Esophagus squamous epithelium (tissue), 5 donors: ENCODE data around the gene CLCNKB. TPM values are rescaled to one million over a fixed set of nuclear protein-coding genes. Genes with fewer than 3 reads are reported as not detected.

Experiments
- DNase-seq: peaks from one replicate; lab custom pipeline; 2025; lab: John Stamatoyannopoulos, UW
- H3K27ac ChIP-seq, 4 donors: fragments of 200-600 bp; sonication (generic); one replicate each; pipeline ENCODE4 v1.5.1; 2016 to 2019; ENCODE audit warnings: mild to moderate bottlenecking in 1 of 4
- H3K27me3 ChIP-seq, 4 donors: fragments of 200-600 bp; sonication (generic); 1 replicate in 3 of 4; 2 replicates in 1 of 4; pipeline versions ENCODE4 v1.5.1 to v1.6.0; 2017 to 2021; ENCODE audit warnings: antibody characterized with exemption in 1 of 4
- H3K36me3 ChIP-seq, 3 donors: fragments of 200-600 bp; sonication (generic); one replicate each; pipeline ENCODE4 v1.5.1; 2016 to 2019
- H3K4me1 ChIP-seq, 3 donors: fragments of 200-600 bp; sonication (generic); one replicate each; pipeline ENCODE4 v1.5.1; 2017 to 2019
- H3K4me3 ChIP-seq, 4 donors: fragments of 200-600 bp; sonication (generic); 1 replicate in 3 of 4; 2 replicates in 1 of 4; pipeline ENCODE4 v1.5.1; 2016 to 2019; ENCODE audit warnings: mild to moderate bottlenecking in 2 of 4, moderate library complexity in 1 of 4
- H3K9me3 ChIP-seq, 3 donors: fragments of 200-600 bp; sonication (generic); one replicate each; pipeline ENCODE4 v1.5.1; 2016 to 2019
- POLR2A ChIP-seq, 4 donors: fragments of 450-650 bp; IDR thresholded peaks; one replicate each; pipeline ENCODE4 v1.6.1; 2017; ENCODE audit warnings: antibody characterized with exemption in 4 of 4, mild to moderate bottlenecking in 4 of 4, moderate library complexity in 3 of 4
- WGBS, 2 donors: methylation state at CpG; one replicate each; pipeline ENCODE4 v1.1.5; 2018; 5-methylcytosine and 5-hydroxymethylcytosine counted together
- intact Hi-C: fragments of 100-400 bp; cut with DNase I; formaldehyde crosslinking; loops from one replicate; pipeline ENCODE4 v1.15.0; 2022
- total RNA-seq, 4 donors: library from RNA; depleted of rRNA; stranded (reverse); fragments of >200 nt; gene quantifications; one replicate each; pipeline ENCODE4 v1.1.0, GENCODE V29; 2016
- TF ChIP-seq, protein P1 (sequence below), 6 experiments: fragments of 450-650 bp in 4 of 6; fragments of 200-600 bp in 2 of 6; sonication (generic) in 2 of 6; IDR thresholded peaks; one replicate each; pipeline ENCODE4 v1.5.1; 2016 to 2019; ENCODE audit warnings: antibody characterized with exemption in 6 of 6, mild to moderate bottlenecking in 4 of 6, moderate library complexity in 4 of 6
- donor health status: DM: yes; HTN: yes; CAD: no.

The CLCNKB gene
- total RNA-seq, 4 donors from 2014 or later, result not detected

GRCh38 chr1:16017461-16018303 is 25.9 kb upstream of the CLCNKB start, which contains the start of gene HSPB7:
Gene HSPB7, minus strand, starts transcription at chr1:16018043. Its CDS starts 80 bp downstream, at chr1:16017963.
- H3K4me1 ChIP-seq, result peaks cover 24 to 78% (median 37%) of the 10 kb centered on the region in 3 donors
- no peaks in the 10 kb centered on the region for H3K36me3 ChIP-seq
- no peaks in the 10 kb centered on the region for H3K9me3 ChIP-seq
- DNase-seq, result no peak
- peak in 2 of 4 donors; percentile 40 to 45 for TF ChIP-seq POLR2A (IDR thresholded peaks at IDR 0.05)
- TF ChIP-seq, protein P1, sequence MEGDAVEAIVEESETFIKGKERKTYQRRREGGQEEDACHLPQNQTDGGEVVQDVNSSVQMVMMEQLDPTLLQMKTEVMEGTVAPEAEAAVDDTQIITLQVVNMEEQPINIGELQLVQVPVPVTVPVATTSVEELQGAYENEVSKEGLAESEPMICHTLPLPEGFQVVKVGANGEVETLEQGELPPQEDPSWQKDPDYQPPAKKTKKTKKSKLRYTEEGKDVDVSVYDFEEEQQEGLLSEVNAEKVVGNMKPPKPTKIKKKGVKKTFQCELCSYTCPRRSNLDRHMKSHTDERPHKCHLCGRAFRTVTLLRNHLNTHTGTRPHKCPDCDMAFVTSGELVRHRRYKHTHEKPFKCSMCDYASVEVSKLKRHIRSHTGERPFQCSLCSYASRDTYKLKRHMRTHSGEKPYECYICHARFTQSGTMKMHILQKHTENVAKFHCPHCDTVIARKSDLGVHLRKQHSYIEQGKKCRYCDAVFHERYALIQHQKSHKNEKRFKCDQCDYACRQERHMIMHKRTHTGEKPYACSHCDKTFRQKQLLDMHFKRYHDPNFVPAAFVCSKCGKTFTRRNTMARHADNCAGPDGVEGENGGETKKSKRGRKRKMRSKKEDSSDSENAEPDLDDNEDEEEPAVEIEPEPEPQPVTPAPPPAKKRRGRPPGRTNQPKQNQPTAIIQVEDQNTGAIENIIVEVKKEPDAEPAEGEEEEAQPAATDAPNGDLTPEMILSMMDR (IDR thresholded peaks at IDR 0.05), result no peak
- 54 to 55% methylated on average over 17 to 21 of the region's 37 CpGs for WGBS, 2 donors
- intact Hi-C loops, result no loop called here
- H3K27ac ChIP-seq, result peak within 1 kb of the TSS; percentile 67 to 91 (median 84)
- peaks cover 0 to 7% (median 0%) of the 10 kb centered on the region in 4 donors for H3K27me3 ChIP-seq
- peak within 1 kb of the TSS; percentile 4 to 60 (median 34) for H3K4me3 ChIP-seq

DNA sequence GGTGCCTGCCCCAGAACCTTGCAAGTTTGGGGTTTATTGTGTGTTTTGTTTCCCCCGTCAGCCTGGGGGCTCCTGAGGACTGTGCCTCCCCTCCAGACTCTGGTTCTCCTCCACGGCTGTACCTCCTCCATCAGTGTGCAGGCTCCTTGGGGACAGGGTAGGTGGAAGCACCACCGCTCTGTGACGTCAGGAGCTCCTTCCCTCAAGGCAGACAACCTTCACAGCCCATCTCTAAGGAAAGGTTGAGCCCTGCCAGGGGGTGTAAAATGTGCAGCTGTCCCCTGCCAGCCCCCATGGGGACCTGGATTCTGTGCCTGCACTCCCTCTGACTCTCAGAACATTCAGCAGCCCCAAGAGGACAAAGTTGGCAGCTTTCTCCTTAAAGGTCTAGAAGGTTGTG is 25.3 kb upstream of the CLCNKB start:
- peaks cover 0 to 7% (median 0%) of the 10 kb centered on the region in 4 donors for H3K27me3 ChIP-seq
- no peaks in the 10 kb centered on the region for H3K9me3 ChIP-seq
- no peak for DNase-seq
- no peaks in the 10 kb centered on the region for H3K36me3 ChIP-seq
- no peak for TF ChIP-seq POLR2A (IDR thresholded peaks at IDR 0.05)
- TF ChIP-seq, protein P1 (IDR thresholded peaks at IDR 0.05), result no peak
- H3K4me1 ChIP-seq, result peaks cover 18 to 72% (median 31%) of the 10 kb centered on the region in 3 donors
- intact Hi-C loops, result no loop called here
- H3K27ac ChIP-seq, result peak overlapping the region; percentile 67 to 91 (median 84)
- peak overlapping the region in 3 of 4 donors; percentile 31 to 60 (median 37) for H3K4me3 ChIP-seq
- 0% methylated on average over 1 of the region's 4 CpGs; no CpG with 5 or more reads in 1 of the 2 donors for WGBS, 2 donors

GRCh38 chr1:16018749-16019643 is 24.6 kb upstream of the CLCNKB start:
- Histone ChIP-seq H3K4me1 (peaks cover 12 to 65% (median 27%) of the 10 kb centered on the region in 3 donors), H3K9me3 (no peaks in the 10 kb centered on the region), H3K27me3 (peaks cover 0 to 7% (median 0%) of the 10 kb centered on the region in 4 donors), H3K27ac (peak overlapping the region; percentile 67 to 91 (median 84)), H3K36me3 (no peaks in the 10 kb centered on the region), H3K4me3 (no peak overlapping the region)
- intact Hi-C loops, result no loop called here
- WGBS, 2 donors, result 70 to 78% methylated on average over 11 to 14 of the region's 23 CpGs
- TF ChIP-seq, protein P1 (IDR thresholded peaks at IDR 0.05), result no peak
- TF ChIP-seq POLR2A (IDR thresholded peaks at IDR 0.05), result no peak
- DNase-seq, result no peak

- 47% methylated on average over 2 of the region's 9 CpGs; no CpG with 5 or more reads in 1 of the 2 donors for WGBS, 2 donors
- no peaks in the 10 kb centered on the region for H3K36me3 ChIP-seq
- H3K4me1 ChIP-seq, result peaks cover 12 to 57% (median 27%) of the 10 kb centered on the region in 3 donors
- no peak for DNase-seq
- no peak overlapping the region for H3K4me3 ChIP-seq
- peaks cover 0 to 7% (median 0%) of the 10 kb centered on the region in 4 donors for H3K27me3 ChIP-seq
- TF ChIP-seq, protein P1 (IDR thresholded peaks at IDR 0.05), result no peak
- TF ChIP-seq POLR2A (IDR thresholded peaks at IDR 0.05), result no peak
- peak overlapping the region; percentile 67 to 91 (median 84) for H3K27ac ChIP-seq
- H3K9me3 ChIP-seq, result no peaks in the 10 kb centered on the region
- intact Hi-C loops, result no loop called here
Measured at GRCh38 chr1:16019644-16020277, 23.8 kb upstream of the CLCNKB start.
